NCI-H146 treated with DMSO at 0.1 percent for 48 hours (cell line): ENCODE data around the gene POTEI.
"Not testable (repeated sequence)": the region's sequence is repeated elsewhere in the genome, so short reads cannot be mapped to it uniquely, and the experiment has no call there.

Experiments
- DNase-seq: peaks from one replicate; lab custom pipeline; 2025; ENCODE audit not compliant: unreplicated experiment; lab: John Stamatoyannopoulos, UW

POTEI gene

GRCh38 chr2:130491073-130491472 is 18.1 kb downstream of the POTEI start:
- DNase-seq, result not testable (repeated sequence)

- not testable (repeated sequence) for DNase-seq
Observed at GRCh38 chr2:130455413-130455812, 53.7 kb downstream of the POTEI start.

GRCh38 chr2:130454712-130455083 is 54.4 kb downstream of the POTEI start:
- DNase-seq, result not testable (repeated sequence)

GRCh38 chr2:130453955-130454711 is 55.0 kb downstream of the POTEI start:
- DNase-seq, result not testable (repeated sequence)

- DNase-seq, result not testable (repeated sequence)
Observed at GRCh38 chr2:130452897-130453296, 56.2 kb downstream of the POTEI start.

- DNase-seq, result not testable (repeated sequence)
Observed at GRCh38 chr2:130451823-130452222, 57.3 kb downstream of the POTEI start.

- not testable (repeated sequence) for DNase-seq
Observed at GRCh38 chr2:130451278-130451677, 57.9 kb downstream of the POTEI start.

GRCh38 chr2:130450366-130450765 is 58.8 kb downstream of the POTEI start:
- not testable (repeated sequence) for DNase-seq

GRCh38 chr2:130427631-130428030 is 81.5 kb downstream of the POTEI start:
- DNase-seq, result peak; percentile 37

- not testable (repeated sequence) for DNase-seq
Observed at GRCh38 chr2:130418845-130419244, 90.3 kb downstream of the POTEI start.

GRCh38 chr2:130416693-130417092 is 92.4 kb downstream of the POTEI start:
- DNase-seq, result not testable (repeated sequence)
